ENCODE data around the gene PRKAB1.
"Not testable (repeated sequence)": the region's sequence is repeated elsewhere in the genome, so short reads cannot be mapped to it uniquely, and the experiment has no call there.

Gene PRKAB1

DNA sequence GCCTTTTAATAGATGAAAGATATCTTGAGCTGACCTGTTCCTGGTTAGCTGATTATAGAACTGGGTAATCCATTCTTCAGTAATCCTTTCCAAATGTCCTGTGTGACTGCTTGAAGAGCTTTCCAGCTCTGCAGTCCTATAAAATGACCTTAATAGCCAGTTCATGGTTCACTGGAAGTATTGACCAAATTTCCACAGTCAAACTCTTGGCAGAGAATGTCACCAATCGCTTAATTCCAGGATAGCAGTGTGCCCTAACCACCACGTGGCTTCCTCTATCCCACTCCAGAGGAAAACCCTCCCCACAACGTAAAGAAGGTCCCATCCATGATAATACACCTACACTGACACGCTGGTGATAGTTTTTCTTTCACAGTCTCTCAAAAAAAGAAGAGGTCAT lies 17.4 kb downstream of the PRKAB1 start:
- DNase-seq: no peak

DNA sequence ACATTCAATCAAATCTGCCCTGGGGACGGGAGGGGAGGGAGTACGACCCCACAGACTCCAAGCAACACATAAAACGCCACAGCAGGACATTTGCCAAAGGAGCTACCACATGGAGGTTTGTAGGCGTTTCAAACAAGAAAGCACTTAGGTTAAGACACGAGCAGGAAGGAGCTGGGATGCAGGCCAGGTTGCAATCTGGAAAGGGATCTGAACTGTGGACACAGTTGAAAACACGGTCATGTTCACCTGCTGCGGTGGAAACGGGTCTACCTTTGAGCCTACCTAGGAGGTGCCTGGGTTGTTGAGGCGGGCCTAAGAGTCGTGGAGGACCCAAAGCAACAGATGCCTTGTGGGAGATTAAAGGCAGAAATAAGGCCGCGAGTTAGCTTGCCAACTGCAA lies 18.4 kb downstream of the PRKAB1 start:
- no peak for DNase-seq

DNA sequence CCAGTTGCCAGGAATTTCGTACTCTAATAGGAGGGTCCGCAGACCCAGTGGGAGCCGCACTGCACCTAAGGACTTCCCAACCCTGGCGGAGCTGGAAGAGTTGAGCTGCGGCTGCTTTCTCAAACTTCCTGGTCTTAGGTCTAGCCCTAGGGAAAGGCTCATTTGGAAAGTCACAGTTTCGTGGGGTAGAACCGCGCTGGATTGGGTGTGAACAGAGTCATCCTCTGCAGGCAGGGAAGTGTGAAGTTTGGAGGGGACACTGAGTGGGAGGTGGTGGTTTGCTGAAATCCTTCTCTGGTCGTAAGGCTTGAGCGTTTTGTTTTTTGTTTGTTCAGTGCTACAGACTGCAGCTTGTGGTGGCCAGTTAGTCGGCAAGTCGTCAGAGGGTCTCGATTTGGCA lies 18.8 kb downstream of the PRKAB1 start:
- DNase-seq: no peak

GRCh38 chr12:119687406-119687805 lies 19.5 kb downstream of the PRKAB1 start:
- no peak for DNase-seq

GRCh38 chr12:119687879-119688278 lies 19.9 kb downstream of the PRKAB1 start:
- DNase-seq: no peak

GRCh38 chr12:119689935-119690500 lies 22.1 kb downstream of the PRKAB1 start:
- DNase-seq: no peak

DNA sequence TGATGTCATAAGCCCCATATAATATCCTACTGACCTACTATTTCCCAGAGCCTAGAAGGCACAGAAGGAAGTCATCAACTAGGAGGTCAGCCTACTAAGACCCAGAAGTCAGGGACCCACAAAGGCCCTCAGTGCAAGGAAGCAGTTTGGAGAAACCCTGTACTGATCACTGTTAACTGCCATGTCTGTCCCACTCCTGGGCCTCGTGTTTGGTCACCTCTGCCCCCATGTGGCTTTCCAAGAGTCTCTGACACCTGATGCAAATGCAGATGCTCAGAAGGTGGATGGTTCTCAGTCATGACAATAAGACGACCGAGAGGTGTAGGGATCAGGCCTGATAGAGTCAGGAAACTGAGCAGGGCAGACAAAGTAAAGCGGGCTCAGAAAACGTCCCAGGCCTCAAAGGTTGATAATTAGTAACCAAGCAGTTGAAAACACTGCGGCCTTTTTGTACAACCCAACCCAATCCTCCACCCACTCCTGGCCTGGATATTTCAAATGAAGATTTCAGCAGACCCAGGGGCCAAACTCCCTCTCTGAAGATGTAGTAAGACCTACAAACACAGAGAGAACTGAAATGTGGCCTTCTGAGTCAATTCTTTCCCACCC lies 23.4 kb downstream of the PRKAB1 start:
- no peak for DNase-seq

- DNase-seq: no peak
Observed at GRCh38 chr12:119692410-119692809, 24.5 kb downstream of the PRKAB1 start.

- DNase-seq: peak; percentile 51
Observed at GRCh38 chr12:119692997-119693396, 25.1 kb downstream of the PRKAB1 start.

DNA sequence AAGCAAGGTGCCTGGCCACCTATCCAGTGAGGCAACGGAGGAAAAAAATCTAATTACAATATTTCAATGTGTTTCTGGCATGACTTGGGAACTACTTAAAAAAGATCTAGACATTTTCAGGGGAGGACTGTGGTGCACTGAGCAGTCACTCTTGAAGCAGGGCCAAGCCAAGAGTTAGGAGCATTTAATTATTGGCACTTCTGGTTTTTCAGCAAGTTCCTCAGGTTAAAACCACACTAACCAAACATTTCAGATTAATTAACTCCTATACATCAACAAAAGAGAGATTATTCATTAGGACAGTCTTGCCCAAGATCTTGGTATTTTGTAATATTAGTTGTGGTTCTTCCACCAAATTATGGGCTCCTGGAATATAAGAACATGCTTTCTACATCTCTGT lies 25.6 kb downstream of the PRKAB1 start:
- no peak for DNase-seq

DNA sequence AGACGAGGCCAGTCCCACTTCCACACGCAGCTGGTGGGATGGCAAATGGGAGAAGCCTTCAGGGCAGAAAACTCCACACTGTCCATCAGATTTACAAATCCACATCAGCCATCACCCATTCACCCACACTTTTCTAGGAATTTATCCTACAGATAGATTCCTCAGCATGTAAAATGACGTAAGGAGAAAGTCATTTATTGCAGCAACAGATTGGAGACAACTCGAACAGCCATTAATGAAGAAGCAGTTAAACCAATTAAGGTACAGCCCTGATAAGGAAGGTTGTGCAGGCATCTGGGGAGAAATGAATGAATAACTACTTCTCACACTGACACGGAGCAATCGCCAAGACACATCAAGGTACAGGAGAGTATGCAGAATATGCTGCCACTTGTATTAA lies 26.2 kb downstream of the PRKAB1 start:
- no peak for DNase-seq

DNA sequence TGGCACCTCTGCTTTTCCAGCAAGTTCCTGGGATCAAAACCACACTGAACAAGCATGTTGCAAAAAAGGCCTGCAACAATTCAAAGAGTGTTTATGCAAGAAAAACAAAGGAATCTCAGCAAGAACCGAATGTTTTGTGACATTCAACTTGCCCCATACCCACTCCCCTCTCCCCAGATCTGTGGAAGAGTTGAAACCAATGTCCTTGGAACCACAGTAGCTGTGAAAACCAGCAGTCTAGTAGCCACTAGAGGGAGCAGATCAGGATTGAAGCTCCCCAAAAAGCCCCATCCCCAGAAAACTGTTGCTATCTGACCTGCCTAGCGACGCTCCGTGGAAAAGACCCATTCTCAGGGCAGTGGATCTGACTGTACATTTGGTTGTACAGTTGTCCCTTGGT lies 27.1 kb downstream of the PRKAB1 start:
- DNase-seq: no peak

DNA sequence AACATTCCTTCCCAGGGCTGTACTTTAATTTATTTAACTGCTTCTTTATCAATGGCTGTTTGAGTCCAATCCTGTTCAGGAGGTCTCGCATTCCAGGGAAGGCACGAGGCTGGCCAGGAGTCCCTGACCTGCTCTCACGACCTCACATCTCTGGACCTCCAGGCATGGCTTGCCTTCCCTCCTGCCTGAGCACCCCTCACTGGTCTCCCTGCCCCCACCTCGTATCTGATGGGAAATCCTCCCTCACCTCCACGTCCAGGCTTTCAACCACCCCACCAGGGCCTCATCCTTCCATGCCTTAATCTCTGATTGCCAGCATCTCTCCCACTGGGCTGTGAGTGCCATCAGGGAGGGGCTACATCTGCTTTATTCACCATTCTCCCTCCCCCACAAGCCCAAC lies 29.0 kb downstream of the PRKAB1 start:
- no peak for DNase-seq

DNA sequence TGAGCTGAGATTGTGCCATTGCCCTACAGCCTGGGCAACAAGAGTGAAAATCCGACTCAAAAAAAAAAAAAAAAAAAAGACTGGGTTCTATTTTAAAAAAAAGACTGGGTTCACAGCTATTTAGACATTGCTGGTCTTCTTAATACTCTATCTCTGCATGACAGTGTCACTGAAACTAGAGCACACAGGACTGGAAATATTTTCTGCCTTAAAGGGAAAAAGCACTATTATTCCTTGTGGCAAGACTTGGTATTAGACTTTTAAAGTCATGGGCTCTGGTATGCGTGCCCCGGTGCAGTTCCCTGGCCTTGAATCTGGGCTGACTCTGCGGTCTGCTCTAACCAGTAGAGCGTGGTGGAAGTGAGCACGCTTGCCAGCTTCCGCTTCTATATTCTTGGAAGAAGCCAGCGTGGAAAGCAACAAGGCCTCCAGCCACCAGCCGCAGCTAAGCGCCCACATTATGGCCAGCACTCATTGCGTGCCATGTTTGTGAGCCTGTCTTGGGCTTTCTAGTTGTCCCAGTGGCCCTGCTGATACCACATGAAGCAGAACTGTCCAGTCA lies 31.3 kb downstream of the PRKAB1 start:
- no peak for DNase-seq

GRCh38 chr12:119700078-119700477 lies 32.1 kb downstream of the PRKAB1 start:
- DNase-seq: no peak

DNA sequence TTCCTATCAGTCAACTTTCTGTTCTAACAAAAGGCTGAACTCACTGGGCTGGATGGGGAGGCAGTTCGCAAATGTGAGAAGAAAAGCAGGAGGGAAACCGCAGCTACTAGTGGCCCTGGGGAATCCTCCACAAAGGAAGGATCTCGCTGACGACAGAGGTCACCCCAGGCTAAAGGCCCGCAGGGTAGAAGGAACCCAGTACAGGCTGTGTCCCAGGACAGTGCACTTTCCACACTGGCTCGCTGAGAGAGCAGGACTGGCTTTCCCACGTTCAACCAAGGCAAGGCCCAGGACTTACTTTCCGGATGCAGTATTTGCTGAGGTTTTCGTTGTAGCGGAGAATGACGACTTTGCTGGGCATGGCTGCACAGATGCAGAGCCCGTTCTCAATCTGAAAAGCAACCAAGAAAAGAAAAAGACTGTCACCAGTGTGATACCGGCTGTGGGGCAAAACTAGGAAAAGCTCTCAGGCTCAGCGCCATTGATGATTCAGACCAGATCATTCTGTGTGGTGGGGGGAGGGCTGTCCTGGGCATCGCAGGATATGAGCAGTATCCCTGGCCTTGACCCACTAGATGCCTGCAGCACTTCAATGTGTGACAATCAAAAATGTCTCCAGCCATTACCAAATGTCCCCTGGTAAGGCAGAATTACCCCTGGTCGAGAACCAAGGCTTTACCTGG lies 36.3 kb downstream of the PRKAB1 start:
- no peak for DNase-seq

DNA sequence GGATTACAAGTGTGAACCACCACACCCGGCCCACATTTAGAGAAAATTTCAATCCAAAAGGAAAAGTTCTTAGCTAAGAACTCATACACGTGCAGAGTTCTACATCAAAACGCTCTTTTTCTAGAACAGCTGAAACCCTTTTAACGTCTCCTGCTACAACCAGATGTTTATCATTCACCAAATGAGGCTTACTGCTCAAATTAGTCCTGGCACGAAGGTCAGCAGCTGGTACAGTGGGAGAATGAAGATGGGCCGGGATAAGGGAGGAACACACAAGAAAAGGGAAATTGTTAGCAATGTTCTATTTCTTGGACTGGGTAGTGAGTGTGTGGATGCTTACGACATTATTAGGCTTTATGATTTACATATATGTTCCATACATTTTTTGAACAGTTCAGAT lies 37.2 kb downstream of the PRKAB1 start:
- DNase-seq: no peak

DNA sequence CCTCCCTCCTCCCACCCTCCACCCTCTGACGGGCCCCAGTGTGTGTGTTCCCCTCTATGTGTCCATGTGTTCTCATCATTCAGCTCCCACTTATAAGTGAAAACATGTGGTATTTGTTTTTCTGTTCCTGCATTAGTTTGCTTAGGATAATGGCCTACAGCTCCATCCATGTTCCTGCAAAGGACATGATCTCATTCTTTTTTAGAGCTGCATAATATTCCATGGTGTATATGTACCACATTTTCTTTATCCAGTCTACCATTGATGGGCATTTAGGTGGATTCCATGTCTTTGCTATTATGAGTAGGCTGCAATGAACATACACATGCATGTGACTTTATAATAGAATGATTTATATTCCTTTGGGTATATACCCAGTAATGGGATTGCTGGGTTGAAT lies 38.5 kb downstream of the PRKAB1 start:
- DNase-seq: not testable (repeated sequence)

DNA sequence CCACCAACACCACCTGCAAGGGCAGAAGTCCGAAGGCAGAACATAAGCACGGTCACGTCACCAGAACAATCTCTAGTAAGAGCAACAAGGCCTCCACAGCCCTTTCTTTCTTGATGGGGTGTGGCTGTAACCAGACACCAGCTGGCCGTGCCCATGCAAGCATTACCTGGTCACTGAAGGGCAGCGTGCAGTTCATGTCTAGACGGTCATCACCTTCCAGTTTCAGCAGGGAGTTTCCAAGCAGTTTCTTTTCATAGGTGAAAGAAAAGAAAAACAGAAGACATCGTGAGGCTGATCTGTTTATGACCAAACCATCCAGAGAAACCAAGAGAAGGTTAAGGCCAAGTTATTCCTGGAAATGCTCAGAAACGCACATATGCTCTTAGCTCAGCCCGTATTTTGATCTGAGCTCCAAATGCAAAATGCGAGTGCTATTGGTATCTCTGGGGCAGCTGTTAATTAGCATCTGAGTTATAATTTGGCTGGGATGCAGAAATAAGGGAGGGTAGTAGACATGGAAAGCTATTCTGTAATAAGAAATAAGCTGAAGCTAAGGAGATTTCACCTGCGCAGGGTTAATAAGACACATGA lies 42.5 kb downstream of the PRKAB1 start:
- DNase-seq: no peak

GRCh38 chr12:119710965-119711551 lies 43.1 kb downstream of the PRKAB1 start:
- DNase-seq: no peak

- no peak for DNase-seq
Observed at GRCh38 chr12:119711693-119712092, 43.8 kb downstream of the PRKAB1 start.

- no peak for DNase-seq
Observed at GRCh38 chr12:119712721-119713120, 44.8 kb downstream of the PRKAB1 start.

DNA sequence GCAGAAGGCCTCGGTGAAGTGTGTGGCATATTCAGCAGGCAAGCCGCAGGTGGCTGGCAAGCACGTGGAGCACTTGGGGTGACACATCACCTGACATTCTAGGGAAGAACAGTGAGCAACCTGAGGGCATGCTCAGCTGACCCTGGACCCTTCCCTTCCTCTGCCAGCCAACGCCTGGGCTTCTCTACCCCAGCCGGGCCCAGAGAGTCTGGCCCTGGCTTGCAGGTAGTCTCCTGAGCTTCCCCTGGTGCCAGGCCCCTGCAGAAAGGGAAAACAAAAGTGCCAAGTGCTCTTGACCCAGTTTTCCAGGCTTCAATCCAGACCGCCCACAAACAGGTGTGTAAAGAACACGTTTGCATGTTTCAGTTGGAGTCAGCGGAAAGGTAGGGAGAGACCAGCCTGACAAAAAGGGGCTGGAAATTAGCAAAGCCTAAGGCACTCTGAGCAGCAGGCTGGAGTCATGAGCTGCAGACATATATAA lies 45.7 kb downstream of the PRKAB1 start:
- no peak for DNase-seq
